Measurements from ENCODE around the gene BCLAF1. TPM values are rescaled to one million over a fixed set of nuclear protein-coding genes. Genes with fewer than 3 reads are reported as not detected.
A peak's percentile ranks its signal among the peaks of the same experiment; 100 is the strongest.
"Not testable (repeated sequence)": the region's sequence is repeated elsewhere in the genome, so short reads cannot be mapped to it uniquely, and the experiment has no call there.

The BCLAF1 gene
- total RNA-seq, 1 donor from 2014 or later, result 167 TPM

DNA sequence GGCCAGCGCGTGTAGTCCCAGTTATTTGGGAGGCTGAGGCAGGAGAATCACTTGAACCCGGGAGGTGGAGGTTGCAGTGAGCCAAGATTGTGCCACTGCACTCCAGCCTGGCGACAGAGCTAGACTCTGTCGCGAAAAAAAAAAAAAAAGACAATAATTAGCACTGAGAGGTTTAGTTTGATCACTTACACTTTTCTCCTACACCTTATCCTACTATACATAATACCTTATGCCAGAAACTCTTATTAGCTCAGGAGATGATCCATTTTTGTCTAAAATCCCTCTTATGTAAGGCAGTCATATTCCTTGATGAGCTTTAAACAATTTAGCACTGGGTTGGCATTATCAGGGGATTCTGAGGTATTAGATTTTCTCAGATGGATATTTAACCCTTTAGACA lies 35.9 kb downstream of the BCLAF1 start:
- no peak for DNase-seq (ENCODE audit: low spot score)
- intact Hi-C loops (cut with DNase I), result no loop called here
- no peak for ATAC-seq

GRCh38 chr6:136252441-136252840 lies 37.2 kb downstream of the BCLAF1 start:
- ATAC-seq (no peak), DNase-seq (ENCODE audit: low spot score) (no peak)
- intact Hi-C loops (cut with DNase I), result no loop called here

DNA sequence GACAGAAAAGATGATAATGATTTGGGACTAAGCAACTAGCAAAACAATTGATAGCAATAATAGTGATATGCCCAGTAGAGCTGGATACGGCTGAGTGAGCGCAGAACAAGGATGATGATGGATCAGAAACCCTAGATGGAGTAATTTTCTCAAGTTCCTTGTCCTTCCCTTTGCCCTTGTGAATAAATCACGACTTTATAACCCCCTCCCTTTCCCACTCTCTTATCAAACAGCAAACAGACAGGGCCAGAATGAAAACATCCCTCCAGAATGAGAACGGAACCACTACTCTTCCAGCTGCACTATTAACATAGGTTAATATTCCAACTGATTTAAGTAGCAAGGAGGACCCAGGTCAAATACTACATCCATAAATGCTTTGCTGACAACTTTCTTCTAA lies 38.3 kb downstream of the BCLAF1 start:
- intact Hi-C loops (cut with DNase I), result no loop called here
- ATAC-seq (no peak), DNase-seq (ENCODE audit: low spot score) (no peak)

DNA sequence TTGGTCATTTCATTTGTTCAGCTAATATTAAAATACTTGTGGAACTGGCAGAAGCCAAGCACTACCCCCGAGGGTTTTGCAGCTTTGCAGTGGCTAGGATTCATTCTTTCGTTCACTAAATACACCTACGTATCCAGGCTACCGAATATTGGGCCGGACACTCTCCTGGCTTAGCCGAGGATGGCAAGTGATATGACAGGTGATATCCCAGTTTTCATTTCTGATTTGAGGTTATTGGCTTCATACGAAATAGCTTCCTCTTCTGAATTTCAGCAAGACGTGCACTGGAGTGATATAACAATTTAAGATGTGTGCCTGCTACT lies 39.0 kb downstream of the BCLAF1 start:
- ATAC-seq, result peak; percentile 18
- intact Hi-C loops (cut with DNase I), result no loop called here
- no peak for DNase-seq (ENCODE audit: low spot score)

GRCh38 chr6:136249811-136250685 lies 39.6 kb downstream of the BCLAF1 start, which contains the start of gene MTFR2:
Gene MTFR2 (minus strand): TSS chr6:136250311. CDS start chr6:136249099, 1,212 bp downstream.
- ATAC-seq (peak; percentile 99), DNase-seq (ENCODE audit: low spot score) (peak; percentile 95)
- intact Hi-C loops (cut with DNase I), result no loop called here

GRCh38 chr6:136249336-136249735 lies 40.3 kb downstream of the BCLAF1 start:
- intact Hi-C loops (cut with DNase I), result no loop called here
- DNase-seq (ENCODE audit: low spot score) (no peak), ATAC-seq (no peak)

GRCh38 chr6:136244061-136244616 lies 45.5 kb downstream of the BCLAF1 start:
- no peak for DNase-seq (ENCODE audit: low spot score)
- ATAC-seq, result no peak
- intact Hi-C loops (cut with DNase I), result no loop called here

- ATAC-seq, result no peak
- intact Hi-C loops (cut with DNase I), result no loop called here
- no peak for DNase-seq (ENCODE audit: low spot score)
These were observed 53.0 kb downstream of the BCLAF1 start for GRCh38 chr6:136236466-136237293.

- intact Hi-C loops (cut with DNase I), result no loop called here
- no peak for DNase-seq (ENCODE audit: low spot score)
- ATAC-seq, result no peak
These were observed 54.4 kb downstream of the BCLAF1 start for GRCh38 chr6:136235233-136235564.

- intact Hi-C loops (cut with DNase I), result no loop called here
- no peak for DNase-seq (ENCODE audit: low spot score)
- no peak for ATAC-seq
These were observed 56.9 kb downstream of the BCLAF1 start for GRCh38 chr6:136232701-136233100.

GRCh38 chr6:136230219-136230853 lies 59.3 kb downstream of the BCLAF1 start:
- ATAC-seq, result peak; percentile 22
- intact Hi-C loops (cut with DNase I), result no loop called here

DNA sequence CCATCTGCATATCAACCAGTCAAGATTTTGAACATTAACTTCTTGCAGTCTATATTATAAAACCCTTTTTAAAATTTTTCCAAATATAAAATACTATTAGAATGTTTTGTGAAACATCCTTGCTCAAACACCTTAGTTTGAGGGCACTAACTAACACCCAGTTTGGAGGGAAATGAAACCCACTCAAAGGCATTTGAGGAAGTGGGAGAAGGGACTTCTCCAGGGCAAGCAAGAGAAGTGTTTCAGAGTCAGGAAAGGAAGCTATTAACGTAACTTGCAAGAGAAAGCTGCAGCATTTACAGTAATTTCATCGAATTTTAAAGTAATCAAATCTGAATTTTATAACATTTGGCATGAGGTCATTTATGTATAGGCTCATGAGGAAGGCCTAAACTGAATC lies 60.8 kb downstream of the BCLAF1 start:
- ATAC-seq (no peak), DNase-seq (ENCODE audit: low spot score) (no peak)
- intact Hi-C loops (cut with DNase I), result loop anchor here (10.0 kb wide), 1 partner anchor 694 kb away; no protein-coding TSS in a partner anchor

More at GRCh38 chr6:136230219-136230853, 59.3 kb downstream of the BCLAF1 start:
- DNase-seq (ENCODE audit: low spot score), result no peak

DNA sequence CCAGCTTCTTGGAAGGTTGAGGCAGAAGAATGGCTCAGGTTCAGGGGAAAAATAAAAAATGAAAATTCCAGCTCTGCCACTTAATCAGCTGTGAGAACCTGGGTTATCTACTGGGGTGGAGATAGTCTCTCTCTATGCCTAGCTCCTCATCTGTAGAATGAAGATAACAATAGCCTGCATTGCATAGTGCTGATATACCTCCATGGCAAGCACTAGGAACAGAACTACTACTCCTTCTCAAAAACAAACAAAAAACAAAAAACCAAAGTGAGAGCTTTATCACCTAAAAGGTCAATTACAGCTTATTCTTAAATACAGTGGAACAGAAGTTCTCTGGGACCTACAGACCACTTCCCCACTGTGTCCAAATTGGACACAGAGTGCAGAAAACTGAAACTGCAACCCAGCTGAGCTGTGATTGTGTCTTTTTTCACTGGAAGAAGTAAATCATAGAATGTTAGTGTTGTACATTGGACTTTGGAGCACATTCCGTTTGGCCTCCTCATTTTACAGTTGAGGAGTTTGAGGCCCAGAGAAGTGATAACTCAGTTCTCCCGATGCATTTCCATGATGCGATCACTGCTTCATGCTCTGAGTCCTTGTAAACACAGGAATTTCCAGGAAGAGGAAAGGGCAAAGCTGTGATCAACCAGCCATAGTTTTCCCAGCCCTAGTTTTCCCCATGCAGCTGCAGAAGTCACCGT lies 62.8 kb downstream of the BCLAF1 start:
- DNase-seq (ENCODE audit: low spot score) (no peak), ATAC-seq (peak; percentile 50)
- intact Hi-C loops (cut with DNase I), result loop anchor here (10.0 kb wide), 1 partner anchor 692 kb away; no protein-coding TSS in a partner anchor

GRCh38 chr6:136226027-136226673 lies 63.5 kb downstream of the BCLAF1 start:
- intact Hi-C loops (cut with DNase I), result loop anchor here (10.0 kb wide), 1 partner anchor 691 kb away; no protein-coding TSS in a partner anchor
- ATAC-seq (peak; percentile 91), DNase-seq (ENCODE audit: low spot score) (peak; percentile 76)

DNA sequence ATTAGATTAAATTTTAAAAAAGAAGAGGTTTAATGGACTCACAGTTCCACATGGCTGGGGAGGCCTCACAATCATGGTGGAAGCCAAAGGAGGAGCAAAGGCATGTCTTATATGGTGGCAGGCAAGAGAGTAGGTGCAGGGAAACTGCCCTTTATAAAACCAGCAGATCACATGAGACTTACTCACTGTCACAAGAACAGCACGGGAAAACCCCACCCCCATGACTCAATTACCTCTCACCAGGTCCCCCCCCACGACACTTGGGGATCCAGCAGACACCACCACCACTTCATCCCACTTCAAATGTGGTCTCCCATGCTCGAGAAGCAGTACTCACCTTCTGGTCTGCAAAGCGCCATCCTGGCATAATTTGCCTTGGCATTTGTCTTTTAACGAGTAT lies 64.2 kb downstream of the BCLAF1 start:
- ATAC-seq (no peak), DNase-seq (ENCODE audit: low spot score) (no peak)
- intact Hi-C loops (cut with DNase I), result loop anchor here (10.0 kb wide), 1 partner anchor 691 kb away; no protein-coding TSS in a partner anchor

DNA sequence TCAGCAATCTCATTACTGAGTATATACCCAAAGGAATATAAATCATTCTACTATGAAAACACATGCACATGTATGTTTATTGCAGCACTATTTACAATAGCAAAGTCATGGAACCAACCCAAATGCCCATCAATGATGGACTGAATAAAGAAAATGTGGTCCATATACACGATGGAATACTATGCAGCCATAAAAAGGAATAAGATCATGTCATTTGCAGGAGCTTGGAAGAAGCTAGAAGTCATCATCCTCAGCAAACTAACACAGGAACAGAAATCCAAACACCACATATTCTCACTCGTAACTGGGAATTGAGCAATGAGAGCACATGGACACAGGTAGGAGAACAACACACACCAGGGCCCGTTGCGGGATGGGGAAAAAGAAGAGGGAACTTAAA lies 64.7 kb downstream of the BCLAF1 start:
- intact Hi-C loops (cut with DNase I), result loop anchor here (10.0 kb wide), 1 partner anchor 690 kb away; no protein-coding TSS in a partner anchor

GRCh38 chr6:136216503-136217401 lies 72.9 kb downstream of the BCLAF1 start:
- DNase-seq (ENCODE audit: low spot score) (no peak), ATAC-seq (no peak)
- intact Hi-C loops (cut with DNase I), result no loop called here

More for the DNA sequence above, 64.7 kb downstream of the BCLAF1 start:
- ATAC-seq; DNase-seq (ENCODE audit: low spot score): not testable (repeated sequence)

Measured in sciatic nerve (tissue), 2 donors.